Right cardiac atrium (tissue), 5 donors: Measurements from ENCODE around the gene SGPL1. TPM values are rescaled to one million over a fixed set of nuclear protein-coding genes. Genes with fewer than 3 reads are reported as not detected.

Experiments
- ATAC-seq, 2 donors: fragments of 200-7000 bp; cut with Tn5 transposase; one replicate each; pipeline versions ENCODE4 v1.8.0 to v1.9.1; 2020; ENCODE audit warnings: moderate library complexity in 2 of 2, mild to moderate bottlenecking in 1 of 2
- DNase-seq, 3 donors: peaks; one replicate each; pipeline ENCODE4 v3.0.0-alpha.2; 2020
- H3K27ac ChIP-seq: one replicate; pipeline ENCODE4 v1.5.1; 2013; ENCODE audit warnings: mild to moderate bottlenecking, low read length, control low read depth, moderate library complexity
- H3K27me3 ChIP-seq: one replicate; pipeline ENCODE4 v1.6.1; 2013; ENCODE audit not compliant: control insufficient read depth, insufficient read depth
- H3K4me1 ChIP-seq: one replicate; pipeline ENCODE4 v1.6.1; 2013; ENCODE audit warnings: low read length; ENCODE audit not compliant: control insufficient read depth, insufficient read depth
- H3K4me3 ChIP-seq: one replicate; pipeline ENCODE4 v1.5.1; 2013; ENCODE audit warnings: low read length, control low read depth
- H3K9me3 ChIP-seq: one replicate; pipeline ENCODE4 v1.6.1; 2013; ENCODE audit warnings: low read length; ENCODE audit not compliant: control insufficient read depth
- WGBS: extraction: QIAGEN DNeasy Blood & Tissue Kit; methylation state at CpG from one replicate; pipeline ENCODE4 v1.1.7; 2013; 5-methylcytosine and 5-hydroxymethylcytosine counted together
- intact Hi-C, 4 donors: fragments of 100-400 bp; cut with DNase I; formaldehyde crosslinking; loops; one replicate each; pipeline versions ENCODE4 v1.11.0 to v1.14.0; 2022 to 2023
- polyA plus RNA-seq: library from polyadenylated mRNA; stranded (reverse); fragments of 200-250 nt; gene quantifications from one replicate; pipeline ENCODE4 v1.2.3, GENCODE V29; 2013
- total RNA-seq, 4 donors: library from RNA; stranded (reverse); fragmentation: NEBNext Ultra II Directional; extraction: Animal tissue kit (Norgen Biotek cat#: 25700); gene quantifications; one replicate each; pipeline ENCODE4 v1.2.1, GENCODE V29; 2021
- donor health status: healthy with polysubstance abuse.
- donor health status: DM: no; HTN: yes; CAD: no.
- donor health status: DM: no; HTN: no; CAD: no.
- donor health status: DM: no; HTN: yes; CAD: no; lungs with severe emphysema.
- donor health status: DM: yes; HTN: yes; CAD: no.

Gene SGPL1
- total and polyA plus RNA-seq, 5 donors, result 4.2 to 20.2 (median 13.2) TPM

DNA sequence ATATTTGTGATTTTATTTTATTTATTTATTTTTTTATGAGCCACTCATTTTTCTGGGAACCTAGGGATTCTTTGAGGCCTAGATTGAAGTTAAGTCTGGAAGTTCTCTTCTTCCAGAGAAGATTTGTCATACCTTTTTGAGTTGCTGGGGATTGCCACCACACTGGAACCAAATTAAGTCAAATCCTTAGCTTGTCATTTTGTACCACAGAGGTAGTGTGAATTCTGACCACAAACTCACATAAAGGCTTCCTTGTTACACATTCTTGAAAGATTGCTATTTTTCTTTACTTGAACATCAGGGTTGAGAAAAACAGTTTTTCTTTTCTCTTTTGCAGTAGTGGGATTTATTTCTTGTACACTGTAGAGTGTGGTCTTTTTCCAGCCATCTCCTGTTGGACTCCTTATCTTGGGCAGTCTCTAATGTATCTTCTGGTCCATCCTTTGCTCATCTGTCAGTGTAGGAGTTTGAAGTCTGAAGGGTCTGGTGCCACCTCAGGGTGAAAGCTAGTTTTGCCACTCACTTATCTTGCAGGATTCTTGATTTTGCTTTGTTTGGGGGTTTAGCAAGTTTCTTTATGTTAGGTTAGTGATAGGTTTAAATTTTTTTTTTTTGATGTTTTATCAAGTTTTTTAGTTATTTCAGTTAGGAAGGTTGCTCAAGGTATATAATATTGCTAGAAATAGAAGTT is 47.9 kb downstream of the SGPL1 start:
- intact Hi-C loops, result no loop called here
- Histone ChIP-seq H3K9me3 (no peaks in the 10 kb centered on the region), H3K27ac (no peak overlapping the region), H3K4me3 (no peak overlapping the region), H3K27me3 (no peaks in the 10 kb centered on the region), H3K4me1 (peaks cover 1% of the 10 kb centered on the region)
- ATAC-seq, result no peak
- DNase-seq, result no peak

DNA sequence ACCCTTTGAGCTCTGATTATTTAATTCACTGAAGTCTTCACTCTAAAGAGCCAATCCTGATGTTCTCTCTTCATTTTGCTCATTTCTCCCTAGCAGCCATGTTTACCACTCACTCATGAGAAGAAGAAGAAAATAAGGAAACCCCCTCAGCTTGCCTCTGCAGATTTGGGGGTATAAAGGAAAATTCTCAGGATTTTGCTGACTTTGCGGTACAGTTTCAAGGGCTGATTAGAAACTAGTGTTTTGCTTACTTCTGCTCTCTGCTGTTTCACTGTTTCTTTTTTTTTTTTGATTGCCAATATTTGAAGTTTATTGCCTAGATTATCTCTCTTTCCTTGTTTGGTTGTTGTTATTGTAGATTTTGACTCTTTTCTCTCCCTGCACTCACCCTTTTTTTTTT is 49.2 kb downstream of the SGPL1 start:
- H3K27me3 ChIP-seq, result no peaks in the 10 kb centered on the region
- no peak overlapping the region for H3K27ac ChIP-seq
- ATAC-seq (no peak), DNase-seq (no peak)
- WGBS, result 98% methylated on average over 1 of the region's 1 CpG
- H3K4me1 ChIP-seq, result no peaks in the 10 kb centered on the region
- intact Hi-C loops, result no loop called here
- H3K4me3 ChIP-seq, result no peak overlapping the region
- no peaks in the 10 kb centered on the region for H3K9me3 ChIP-seq

DNA sequence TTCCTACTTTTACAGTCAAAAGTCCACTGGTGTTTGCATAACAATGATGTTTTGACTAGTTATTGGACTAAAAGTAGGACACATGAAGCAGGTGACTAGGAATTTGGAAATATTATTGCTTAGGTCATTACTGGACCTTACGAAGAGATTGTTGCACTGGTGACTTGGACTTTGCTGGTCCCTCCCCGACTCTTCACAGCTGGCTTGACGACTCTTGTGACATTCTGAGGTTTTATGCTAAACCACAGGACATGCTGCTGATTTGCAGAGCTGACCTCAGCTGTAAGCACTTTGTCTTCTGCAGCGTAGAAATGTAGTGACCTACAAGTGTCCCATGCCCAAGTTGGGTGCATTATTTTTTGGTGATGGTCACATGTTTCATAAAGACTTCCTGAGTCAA is 50.7 kb downstream of the SGPL1 start:
- H3K4me3 ChIP-seq, result no peak overlapping the region
- no peak overlapping the region for H3K27ac ChIP-seq
- no peaks in the 10 kb centered on the region for H3K9me3 ChIP-seq
- H3K27me3 ChIP-seq, result no peaks in the 10 kb centered on the region
- ATAC-seq, result no peak
- H3K4me1 ChIP-seq, result no peaks in the 10 kb centered on the region
- intact Hi-C loops, result no loop called here
- 88% methylated on average over 4 of the region's 4 CpGs for whole genome bisulfite sequencing
- DNase-seq, result no peak

DNA sequence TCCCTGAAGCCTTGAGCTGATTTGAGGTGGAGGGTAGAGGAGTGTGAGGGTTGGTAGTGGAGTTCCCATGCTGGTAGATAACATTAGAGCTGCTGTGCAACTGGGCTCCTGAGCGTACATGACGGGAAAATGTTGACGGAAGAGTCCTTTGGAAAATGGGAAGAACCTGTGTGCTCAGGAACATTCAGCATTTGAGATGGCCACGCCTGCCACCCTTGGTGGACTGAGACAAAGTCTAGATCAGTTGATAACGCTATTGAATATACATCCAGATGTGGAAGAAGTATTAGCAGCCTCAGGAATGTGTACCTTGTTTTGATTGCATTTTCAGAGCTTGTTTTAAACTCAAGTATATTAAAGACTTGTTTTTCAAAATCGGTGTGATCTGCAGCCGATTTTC is 56.5 kb downstream of the SGPL1 start:
- H3K9me3 ChIP-seq, result no peaks in the 10 kb centered on the region
- no peaks in the 10 kb centered on the region for H3K27me3 ChIP-seq
- intact Hi-C loops, result no loop called here
- H3K4me3 ChIP-seq, result no peak overlapping the region
- H3K27ac ChIP-seq, result no peak overlapping the region
- H3K4me1 ChIP-seq, result no peaks in the 10 kb centered on the region
- 94% methylated on average over 7 of the region's 7 CpGs for WGBS
- no peak for ATAC-seq
- DNase-seq, result no peak

DNA sequence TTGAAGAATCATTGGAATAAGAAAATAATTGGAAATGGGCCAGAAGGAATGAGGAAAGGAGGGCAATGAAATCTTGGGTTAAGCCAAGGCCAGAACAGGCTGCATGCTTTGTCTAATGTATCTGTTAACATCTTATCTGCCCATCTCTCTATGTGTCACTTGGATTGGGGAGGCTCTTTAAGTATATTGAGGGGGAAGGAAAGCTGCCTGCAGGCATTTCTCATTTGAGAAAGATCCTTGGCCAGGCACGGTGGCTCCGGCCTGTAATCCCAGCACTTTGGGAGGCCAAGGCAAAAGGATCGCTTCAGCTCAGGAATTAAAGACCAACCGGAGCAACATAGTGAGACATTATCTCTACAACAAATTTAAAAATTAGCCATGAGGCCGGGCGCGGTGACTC is 58.3 kb downstream of the SGPL1 start:
- intact Hi-C loops, result no loop called here

DNA sequence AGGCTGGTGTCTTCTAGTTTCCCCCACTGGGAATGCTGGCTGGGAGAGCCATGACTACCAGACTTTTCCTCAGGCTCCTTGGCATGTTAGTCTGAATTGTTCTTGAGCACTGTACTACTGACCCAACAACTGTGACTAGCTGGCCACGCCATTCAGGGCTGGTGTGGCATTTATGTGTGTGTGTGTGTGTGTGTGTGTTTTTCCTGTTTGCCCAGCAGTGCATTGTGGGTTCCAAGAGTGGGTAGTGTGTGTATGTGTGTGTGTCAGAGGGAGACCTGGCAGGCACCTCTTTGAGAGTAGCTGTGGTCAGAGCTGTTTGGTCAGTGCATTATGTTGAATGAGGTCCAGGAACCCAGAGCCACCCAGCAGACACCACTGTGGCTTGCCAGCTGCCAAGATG is 63.5 kb downstream of the SGPL1 start:
- Histone ChIP-seq H3K9me3 (no peaks in the 10 kb centered on the region), H3K4me3 (no peak overlapping the region), H3K27ac (no peak overlapping the region), H3K4me1 (no peaks in the 10 kb centered on the region), H3K27me3 (no peaks in the 10 kb centered on the region)
- ATAC-seq (no peak), DNase-seq (peak in 1 of 3 donors; percentile 35)
- WGBS, result 51% methylated on average over 1 of the region's 1 CpG
- intact Hi-C loops, result loop anchor here in 2 of 4 donors (5.0 kb wide), 1 partner anchor 62 kb away; the partner anchor contains the start of gene SGPL1 (in 2 of the 2)

More for the DNA sequence above, 58.3 kb downstream of the SGPL1 start:
- ATAC-seq (no peak), DNase-seq (no peak)
- Histone ChIP-seq H3K27ac (no peak overlapping the region), H3K4me1 (no peaks in the 10 kb centered on the region), H3K9me3 (no peaks in the 10 kb centered on the region), H3K27me3 (no peaks in the 10 kb centered on the region), H3K4me3 (no peak overlapping the region)
- WGBS, result 89% methylated on average over 7 of the region's 7 CpGs

DNA sequence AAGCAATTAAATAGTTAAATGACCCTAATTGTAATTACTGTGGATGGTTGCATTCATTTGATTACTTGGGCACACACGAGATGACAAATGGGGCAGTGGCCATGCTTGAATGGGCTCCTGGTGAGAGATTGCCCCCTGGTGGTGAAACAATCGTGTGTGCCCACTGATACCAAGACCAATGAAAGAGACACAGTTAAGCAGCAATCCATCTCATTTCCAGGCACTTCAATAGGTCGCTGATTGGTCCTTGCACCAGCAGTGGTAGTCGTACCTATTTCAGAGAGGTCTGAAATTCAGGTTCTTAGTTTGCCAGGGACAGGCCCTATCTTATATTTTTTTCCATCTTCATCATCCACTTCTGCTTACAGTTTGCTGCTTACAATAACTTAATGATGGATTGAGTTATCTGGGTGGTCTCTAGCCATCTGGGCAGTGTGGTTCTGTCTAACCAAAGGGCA is 64.4 kb downstream of the SGPL1 start:
- WGBS, result 7% methylated on average over 4 of the region's 4 CpGs
- H3K27ac ChIP-seq, result no peak overlapping the region
- H3K4me1 ChIP-seq, result no peaks in the 10 kb centered on the region
- no peak overlapping the region for H3K4me3 ChIP-seq
- no peaks in the 10 kb centered on the region for H3K9me3 ChIP-seq
- intact Hi-C loops, result loop anchor here (2.0 to 5.0 kb wide), 3 partner anchors 65 to 333 kb away; partner anchors contain the start of gene SGPL1 (in 2 of the 4)
- ATAC-seq, result peak; percentile 82 to 85
- peak; percentile 73 to 88 (median 82) for DNase-seq
- H3K27me3 ChIP-seq, result no peaks in the 10 kb centered on the region

DNA sequence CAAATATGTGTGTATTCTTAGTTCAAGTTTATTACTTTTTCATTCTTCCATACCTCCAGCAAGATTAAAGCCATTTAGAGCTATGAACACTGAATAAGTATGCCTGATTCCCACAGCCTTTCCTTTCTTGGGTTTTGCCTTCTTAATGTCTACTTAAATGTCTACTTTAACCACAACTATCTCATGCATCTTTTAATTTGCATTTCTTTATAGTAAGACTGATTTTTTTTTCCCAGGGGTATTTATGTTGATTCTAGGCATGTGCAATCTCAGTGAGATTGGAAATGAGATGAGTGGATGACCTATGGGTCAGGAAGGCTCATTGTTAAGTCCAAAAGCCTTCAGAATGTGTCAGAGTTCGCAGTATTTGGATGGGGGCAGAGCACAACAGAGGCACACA is 69.0 kb downstream of the SGPL1 start:
- 97% methylated on average over 1 of the region's 1 CpG for WGBS
- no peak overlapping the region for H3K4me3 ChIP-seq
- no peak overlapping the region for H3K27ac ChIP-seq
- intact Hi-C loops, result loop anchor here (5.0 kb wide), 2 partner anchors 332 to 337 kb away; no protein-coding TSS in a partner anchor
- no peaks in the 10 kb centered on the region for H3K27me3 ChIP-seq
- no peak for DNase-seq
- H3K4me1 ChIP-seq, result no peaks in the 10 kb centered on the region
- no peaks in the 10 kb centered on the region for H3K9me3 ChIP-seq
- ATAC-seq, result no peak

DNA sequence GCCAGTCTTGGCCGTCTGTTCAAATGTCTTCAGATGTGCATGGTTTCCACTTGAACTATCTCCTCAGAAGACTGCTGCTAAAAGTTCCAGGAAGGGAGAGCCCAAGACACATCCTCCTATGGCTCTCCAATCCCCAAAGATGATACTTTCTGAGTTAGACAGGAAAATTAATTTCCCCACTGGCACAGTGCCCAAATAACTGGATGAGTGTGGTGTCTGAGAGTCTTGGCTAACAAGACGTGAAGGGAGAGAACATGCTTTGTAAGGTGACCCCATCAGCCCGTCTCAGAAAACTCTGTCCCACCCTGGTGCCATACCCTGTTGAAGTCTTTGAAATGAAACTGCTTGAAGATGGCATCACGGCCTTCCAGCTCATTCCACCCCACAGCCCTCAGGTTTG is 69.7 kb downstream of the SGPL1 start:
- Histone ChIP-seq H3K27ac (no peak overlapping the region), H3K4me3 (no peak overlapping the region), H3K27me3 (no peaks in the 10 kb centered on the region), H3K4me1 (no peaks in the 10 kb centered on the region), H3K9me3 (no peaks in the 10 kb centered on the region)
- DNase-seq (no peak), ATAC-seq (no peak)
- 65% methylated on average over 4 of the region's 4 CpGs for WGBS
- intact Hi-C loops, result no loop called here

DNA sequence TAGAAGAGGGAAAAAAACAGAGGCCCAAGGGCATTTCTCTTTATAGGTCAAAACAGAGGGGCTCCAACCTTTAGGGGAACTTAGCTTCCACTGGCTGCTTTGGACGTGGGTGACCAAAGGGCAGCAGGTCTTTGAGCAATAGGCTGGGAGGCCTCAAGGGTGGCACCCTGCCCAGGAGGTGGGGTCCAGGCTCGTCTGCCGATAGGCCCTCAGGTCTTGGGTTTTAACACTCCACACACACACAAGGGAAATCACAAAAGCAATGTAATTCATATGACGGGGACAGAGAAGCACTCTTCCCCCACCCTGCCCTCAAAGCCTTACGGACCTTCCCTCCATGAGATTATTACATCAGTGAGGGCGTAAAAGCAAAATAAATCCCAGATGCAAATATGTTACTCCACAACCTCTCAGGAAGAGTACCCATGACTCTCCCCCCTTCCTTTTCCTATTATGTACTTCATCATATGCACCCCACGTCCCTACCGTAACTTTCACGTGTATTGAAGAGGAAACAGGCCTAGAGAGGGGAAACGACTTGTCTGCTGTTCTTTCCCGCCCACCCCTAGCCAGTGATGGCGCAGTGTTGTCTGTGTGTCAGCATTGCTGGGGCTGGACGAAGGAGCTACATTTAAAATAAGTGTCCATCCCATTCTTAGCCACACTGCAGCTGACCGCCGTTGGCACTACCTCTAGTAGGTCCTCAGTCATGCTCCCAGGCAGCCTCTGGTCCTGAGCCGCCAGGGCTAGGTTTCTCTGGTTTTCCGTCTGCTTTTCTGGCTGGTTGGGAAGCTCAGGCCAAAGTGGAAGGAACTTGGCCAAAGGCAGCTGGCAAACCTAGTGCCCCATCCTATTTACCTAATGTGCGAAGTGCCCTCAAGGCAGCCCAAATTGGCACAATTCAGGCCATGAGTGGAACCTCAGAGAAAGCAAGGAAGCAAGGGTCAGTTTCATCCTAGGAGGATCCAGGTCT is 70.5 kb downstream of the SGPL1 start:
- intact Hi-C loops, result no loop called here
- WGBS, result 72% methylated on average over 18 of the region's 18 CpGs
- H3K27ac ChIP-seq, result no peak overlapping the region
- ATAC-seq, result no peak
- H3K27me3 ChIP-seq, result no peaks in the 10 kb centered on the region
- H3K4me1 ChIP-seq, result no peaks in the 10 kb centered on the region
- no peaks in the 10 kb centered on the region for H3K9me3 ChIP-seq
- DNase-seq, result peak in 1 of 3 donors; percentile 42
- no peak overlapping the region for H3K4me3 ChIP-seq
